ENCODE data around the gene FCN2. TPM values are rescaled to one million over a fixed set of nuclear protein-coding genes. Genes with fewer than 3 reads are reported as not detected.

The FCN2 gene
- total RNA-seq, 1 donor from 2014 or later, result not detected

DNA sequence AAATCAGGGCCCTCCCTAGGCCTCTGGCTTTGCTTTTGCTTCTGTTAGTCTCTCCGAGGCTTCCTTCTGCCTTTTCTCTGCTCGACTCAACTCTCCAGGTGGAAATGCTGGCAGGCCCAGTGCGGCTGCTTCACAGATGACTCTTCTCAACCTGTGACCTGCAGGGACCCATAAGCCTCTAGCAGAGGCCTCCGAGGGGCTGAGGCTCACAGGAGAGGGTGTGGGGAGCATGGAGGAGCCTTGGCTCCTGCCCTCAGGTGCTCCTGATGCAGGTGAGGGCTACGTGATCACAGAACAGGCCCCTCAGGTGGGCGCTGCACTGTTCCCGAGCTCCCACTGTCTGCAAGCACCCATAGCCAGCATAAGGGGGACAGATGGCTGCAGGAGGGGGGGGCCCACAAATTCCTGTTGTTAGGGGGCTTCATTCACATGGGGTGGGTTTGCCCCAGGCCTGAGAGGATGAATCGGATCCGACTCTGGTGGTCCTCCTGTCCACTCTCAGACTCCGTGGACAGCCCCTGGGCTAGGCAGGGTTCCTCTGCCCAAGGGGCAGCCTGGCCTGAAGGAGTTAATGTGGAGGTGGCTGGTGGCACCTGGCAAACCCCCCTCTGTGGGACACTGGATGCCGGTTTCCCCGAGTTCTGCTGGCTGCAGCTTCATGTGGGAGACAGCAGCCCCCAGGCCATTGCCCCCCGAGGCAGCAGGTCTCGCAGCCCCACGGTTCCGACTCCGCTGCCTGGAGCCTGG is 10.9 kb upstream of the FCN2 start:
- no peak overlapping the region for H3K4me3 Mint-ChIP-seq (ENCODE audit: unreplicated experiment)
- peaks cover 2% of the 10 kb centered on the region for H3K27me3 Mint-ChIP-seq (ENCODE audit: low read depth)
- no peak overlapping the region for H3K27ac Mint-ChIP-seq (ENCODE audit: unreplicated experiment)
- TF ChIP-seq, protein P1, sequence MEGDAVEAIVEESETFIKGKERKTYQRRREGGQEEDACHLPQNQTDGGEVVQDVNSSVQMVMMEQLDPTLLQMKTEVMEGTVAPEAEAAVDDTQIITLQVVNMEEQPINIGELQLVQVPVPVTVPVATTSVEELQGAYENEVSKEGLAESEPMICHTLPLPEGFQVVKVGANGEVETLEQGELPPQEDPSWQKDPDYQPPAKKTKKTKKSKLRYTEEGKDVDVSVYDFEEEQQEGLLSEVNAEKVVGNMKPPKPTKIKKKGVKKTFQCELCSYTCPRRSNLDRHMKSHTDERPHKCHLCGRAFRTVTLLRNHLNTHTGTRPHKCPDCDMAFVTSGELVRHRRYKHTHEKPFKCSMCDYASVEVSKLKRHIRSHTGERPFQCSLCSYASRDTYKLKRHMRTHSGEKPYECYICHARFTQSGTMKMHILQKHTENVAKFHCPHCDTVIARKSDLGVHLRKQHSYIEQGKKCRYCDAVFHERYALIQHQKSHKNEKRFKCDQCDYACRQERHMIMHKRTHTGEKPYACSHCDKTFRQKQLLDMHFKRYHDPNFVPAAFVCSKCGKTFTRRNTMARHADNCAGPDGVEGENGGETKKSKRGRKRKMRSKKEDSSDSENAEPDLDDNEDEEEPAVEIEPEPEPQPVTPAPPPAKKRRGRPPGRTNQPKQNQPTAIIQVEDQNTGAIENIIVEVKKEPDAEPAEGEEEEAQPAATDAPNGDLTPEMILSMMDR (IDR thresholded peaks at IDR 0.05), result no peak
- peaks cover 13% of the 10 kb centered on the region for H3K4me1 Mint-ChIP-seq (ENCODE audit: low read depth)
- no peaks in the 10 kb centered on the region for H3K36me3 Mint-ChIP-seq (ENCODE audit: low read depth)
- no peak for DNase-seq (ENCODE audit: low spot score)
- H3K9me3 Mint-ChIP-seq (ENCODE audit: low read depth), result peaks cover 6% of the 10 kb centered on the region

DNA sequence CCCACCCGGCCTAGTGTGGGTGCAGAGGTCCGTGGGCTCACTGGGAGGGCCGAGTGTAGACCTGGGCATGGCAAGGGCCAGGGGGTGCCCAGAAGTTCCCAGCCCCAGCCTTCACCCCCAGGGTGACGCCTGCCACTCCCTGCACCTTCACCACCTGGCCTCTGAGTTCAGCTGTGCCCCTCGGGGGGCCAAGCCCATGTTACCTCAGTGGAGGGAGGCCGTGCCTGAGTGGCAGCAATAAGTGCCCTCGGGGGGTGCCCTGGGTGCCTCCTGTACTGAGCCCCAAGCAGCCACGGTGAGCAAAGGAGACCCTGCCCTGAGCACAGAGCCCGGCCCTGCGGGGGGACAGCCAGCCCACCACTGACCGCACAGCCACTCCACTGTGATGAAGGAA is 10.3 kb upstream of the FCN2 start:
- no peaks in the 10 kb centered on the region for H3K36me3 Mint-ChIP-seq (ENCODE audit: low read depth)
- peaks cover 2% of the 10 kb centered on the region for H3K27me3 Mint-ChIP-seq (ENCODE audit: low read depth)
- TF ChIP-seq, protein P1 (IDR thresholded peaks at IDR 0.05), result no peak
- H3K27ac Mint-ChIP-seq (ENCODE audit: unreplicated experiment), result no peak overlapping the region
- peaks cover 13% of the 10 kb centered on the region for H3K4me1 Mint-ChIP-seq (ENCODE audit: low read depth)
- no peak overlapping the region for H3K4me3 Mint-ChIP-seq (ENCODE audit: unreplicated experiment)
- DNase-seq (ENCODE audit: low spot score), result no peak
- H3K9me3 Mint-ChIP-seq (ENCODE audit: low read depth), result peaks cover 6% of the 10 kb centered on the region

DNA sequence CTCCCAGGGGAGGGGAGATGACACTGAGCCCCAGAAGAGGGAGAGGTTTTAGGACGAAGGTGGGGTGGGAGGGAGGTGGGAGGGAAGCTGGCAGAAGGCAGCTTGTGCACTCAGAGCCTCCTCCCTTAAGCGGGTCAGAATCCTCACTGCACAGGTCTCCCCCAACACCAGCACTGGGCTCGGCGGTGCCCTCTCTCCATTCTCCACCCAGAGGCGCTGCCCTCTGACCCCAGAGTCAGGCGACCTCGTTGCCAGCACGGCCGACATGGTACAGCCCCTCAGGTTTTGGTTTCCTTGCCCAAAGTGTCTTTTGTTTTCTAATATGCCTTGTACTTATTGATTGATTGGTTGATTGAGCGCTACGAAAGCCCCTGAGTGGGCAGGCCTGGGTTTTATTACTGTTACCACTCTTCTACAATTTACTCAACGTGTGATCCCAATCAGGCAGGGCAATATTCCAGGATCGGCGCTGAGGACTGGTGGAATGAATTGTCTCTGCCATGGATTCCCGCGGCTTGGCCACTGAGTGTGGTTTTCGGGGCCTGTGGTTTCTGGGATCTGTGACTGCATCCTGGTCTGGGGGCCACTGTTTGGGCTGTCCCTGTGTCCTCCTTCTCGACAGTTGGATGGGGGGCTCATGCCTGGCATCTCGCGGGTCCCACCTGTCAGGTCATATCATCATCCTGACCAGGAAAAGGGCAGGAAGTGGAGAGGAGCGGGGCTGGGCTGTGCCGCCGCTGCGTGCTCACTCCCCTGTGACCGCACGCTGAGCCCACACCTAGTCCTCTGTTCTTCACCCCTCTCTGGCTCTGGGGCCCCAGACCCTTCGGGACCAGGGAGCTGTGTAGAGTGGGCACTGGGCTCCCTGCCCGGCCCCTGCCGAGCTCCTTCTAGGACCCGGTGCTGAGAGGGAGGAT is 9.6 kb upstream of the FCN2 start:
- H3K4me3 Mint-ChIP-seq (ENCODE audit: unreplicated experiment), result no peak overlapping the region
- TF ChIP-seq, protein P1 (IDR thresholded peaks at IDR 0.05), result no peak
- peaks cover 13% of the 10 kb centered on the region for H3K4me1 Mint-ChIP-seq (ENCODE audit: low read depth)
- H3K27me3 Mint-ChIP-seq (ENCODE audit: low read depth), result peaks cover 2% of the 10 kb centered on the region
- DNase-seq (ENCODE audit: low spot score), result no peak
- H3K36me3 Mint-ChIP-seq (ENCODE audit: low read depth), result no peaks in the 10 kb centered on the region
- no peak overlapping the region for H3K27ac Mint-ChIP-seq (ENCODE audit: unreplicated experiment)
- peaks cover 6% of the 10 kb centered on the region for H3K9me3 Mint-ChIP-seq (ENCODE audit: low read depth)

DNA sequence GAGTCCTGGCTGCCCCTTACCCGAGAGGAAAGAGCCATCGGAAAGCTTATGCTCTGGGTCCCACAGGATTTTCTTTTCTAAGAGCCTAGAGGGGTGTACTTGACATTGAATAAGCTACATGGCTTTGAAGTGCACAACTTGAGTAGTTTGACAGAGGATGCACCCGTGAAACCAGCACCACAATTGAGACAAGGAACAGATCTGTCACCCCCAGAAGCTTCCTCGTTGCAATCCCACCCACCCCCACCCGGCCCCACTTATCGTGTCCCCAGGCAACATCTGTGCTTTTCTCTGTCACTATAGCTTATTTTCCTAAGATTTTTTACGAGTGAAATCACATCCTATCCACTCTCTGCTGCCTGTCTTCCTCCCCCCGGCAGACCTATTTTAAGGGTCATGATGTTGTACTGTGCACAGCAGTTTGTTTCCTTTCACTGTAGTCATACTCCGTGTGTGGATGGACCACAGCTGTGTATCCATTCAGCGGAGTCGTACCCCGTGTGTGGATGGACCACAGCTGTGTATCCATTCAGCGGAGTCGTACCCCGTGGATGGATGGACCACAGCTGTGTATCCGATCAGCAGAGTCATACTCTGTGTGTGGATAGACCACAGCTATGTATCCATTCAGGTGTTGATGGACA is 8.8 kb upstream of the FCN2 start:
- DNase-seq (ENCODE audit: low spot score), result no peak
- peak overlapping the region; percentile 39 for H3K27ac Mint-ChIP-seq (ENCODE audit: unreplicated experiment)

More for the DNA sequence above, 8.8 kb upstream of the FCN2 start:
- H3K4me3 Mint-ChIP-seq (ENCODE audit: unreplicated experiment), result no peak overlapping the region
- TF ChIP-seq, protein P1 (IDR thresholded peaks at IDR 0.05), result no peak
- peaks cover 6% of the 10 kb centered on the region for H3K9me3 Mint-ChIP-seq (ENCODE audit: low read depth)
- peaks cover 13% of the 10 kb centered on the region for H3K4me1 Mint-ChIP-seq (ENCODE audit: low read depth)
- no peaks in the 10 kb centered on the region for H3K36me3 Mint-ChIP-seq (ENCODE audit: low read depth)
- H3K27me3 Mint-ChIP-seq (ENCODE audit: low read depth), result peaks cover 3% of the 10 kb centered on the region

Measured in chondrocyte (in vitro differentiated cells).